HepG2 (cell line): Measurements from ENCODE around the gene SPPL3. TPM values are rescaled to one million over a fixed set of nuclear protein-coding genes. Genes with fewer than 3 reads are reported as not detected.

Experiments
- ATAC-seq: fragments of 200-7000 bp; cut with Tn5 transposase; 3 replicates; pipeline ENCODE4 v1.9.1; 2020; ENCODE audit warnings: mild to moderate bottlenecking, moderate library complexity
- BruUV-seq: library from RNA; stranded (reverse); fragments of 400-500 nt; replicated peaks from 2 replicates; lab custom pipeline; 2021; lab: Mats Ljungman, UMichigan
- CTCF ChIA-PET: fragments of 300-600 bp; formaldehyde crosslinking; extraction: SDS; loops from one replicate; lab custom pipeline; 2021; ENCODE audit warnings: low total read pairs, inconsistent platforms, low intra/inter-chr PET ratio; lab: Yijun Ruan, JAX
- POLR2A ChIA-PET: fragments of 350-600 bp; sonication (Branson Sonifier 250); formaldehyde crosslinking; loops from one replicate; lab custom pipeline; 2020; ENCODE audit warnings: antibody characterized with exemption, inconsistent platforms; lab: Yijun Ruan, JAX
- DNase-seq: peaks from one replicate; pipeline ENCODE4 v3.0.0-alpha.2; 2015; ENCODE audit warnings: low spot score
- FAIRE-seq: peaks from 3 replicates; lab custom pipeline; 2011; peaks lifted over from hg19 to GRCh38; lab: Jason Lieb, UNC
- H2AFZ ChIP-seq: one replicate; pipeline ENCODE4 v1.6.1; 2011; ENCODE audit warnings: low read length, inconsistent platforms
- H3K27ac ChIP-seq: fragments of 300-600 bp; 3 replicates; pipeline ENCODE4 v1.8.0; 2011; ENCODE audit warnings: mixed run types, mild to moderate bottlenecking, mixed read lengths, low read length, inconsistent platforms; ENCODE audit not compliant: insufficient read depth; ENCODE audit errors: extremely low read length
- H3K27me3 ChIP-seq, 2 experiments: fragments of 200-600 bp in 1 of 2; 2 replicates in 1 of 2; 3 replicates in 1 of 2; pipeline versions ENCODE4 v1.6.0 to v1.8.0; 2011; ENCODE audit warnings: low read length in 2 of 2, mild to moderate bottlenecking in 2 of 2, moderate library complexity in 2 of 2, inconsistent platforms in 1 of 2; ENCODE audit not compliant: insufficient read depth in 2 of 2, control insufficient read depth in 1 of 2
- H3K36me3 ChIP-seq, 2 experiments: fragments of 200-600 bp in 1 of 2; replicated peaks in 1 of 2; 2 replicates in 1 of 2; 3 replicates in 1 of 2; pipeline versions ENCODE4 v1.5.1 to v1.8.0; 2011; ENCODE audit warnings: low read length in 2 of 2, inconsistent platforms in 1 of 2; ENCODE audit not compliant: insufficient read depth in 2 of 2, control insufficient read depth in 1 of 2
- H3K4me1 ChIP-seq: 2 replicates; pipeline ENCODE4 v1.5.1; 2012; ENCODE audit warnings: low read length, inconsistent platforms; ENCODE audit not compliant: insufficient read depth
- H3K4me2 ChIP-seq: 2 replicates; pipeline ENCODE4 v1.6.0; 2011; ENCODE audit warnings: low read depth, low read length, inconsistent platforms
- H3K4me3 ChIP-seq, 3 experiments: fragments of 200-600 bp in 1 of 3; sonication (generic), shearing (Covaris generic) in 1 of 3; replicated peaks in 1 of 3; 2 replicates each; pipeline ENCODE4 v1.5.1; 2011 to 2016; ENCODE audit warnings: low read length in 3 of 3, inconsistent platforms in 2 of 3, low read depth in 2 of 3, mild to moderate bottlenecking in 2 of 3, control low read depth in 1 of 3, mixed read lengths in 1 of 3; ENCODE audit not compliant: insufficient read depth in 1 of 3
- H3K79me2 ChIP-seq: one replicate; pipeline ENCODE4 v1.6.1; 2011; ENCODE audit warnings: low read length, inconsistent platforms; ENCODE audit not compliant: insufficient read depth
- H3K9ac ChIP-seq: 2 replicates; pipeline ENCODE4 v1.6.0; 2011; ENCODE audit warnings: mild to moderate bottlenecking, low read depth, low read length, inconsistent platforms; ENCODE audit not compliant: insufficient read depth
- H3K9me3 ChIP-seq: 2 replicates; pipeline ENCODE4 v1.5.1; 2012; ENCODE audit warnings: mild to moderate bottlenecking, low read length
- H4K20me1 ChIP-seq: 2 replicates; pipeline ENCODE4 v1.6.0; 2011; ENCODE audit warnings: inconsistent platforms, mild to moderate bottlenecking, low read length, moderate library complexity; ENCODE audit not compliant: insufficient read depth
- CREB1 ChIP-seq, 2 experiments: fragments of 450-650 bp in 1 of 2; IDR thresholded peaks; 2 replicates each; pipeline ENCODE4 v1.6.1; 2016 to 2017; ENCODE audit warnings: control low read depth in 1 of 2, mild to moderate bottlenecking in 1 of 2, missing compliant biosample characterization in 1 of 2, missing genetic modification characterization in 1 of 2
- DR1 ChIP-seq: sonication (generic); formaldehyde crosslinking; IDR thresholded peaks from 2 replicates; pipeline ENCODE4 v1.8.0; 2021; ENCODE audit warnings: mild to moderate bottlenecking, missing genetic modification reagents, inconsistent platforms
- MAFF ChIP-seq: IDR thresholded peaks from 2 replicates; pipeline ENCODE4 v1.6.1; 2011; ENCODE audit warnings: low read depth, low read length, improper control_type of control experiment
- MAFK ChIP-seq, 2 experiments: IDR thresholded peaks in 1 of 2; conservative IDR thresholded peaks in 1 of 2; 2 replicates each; pipeline ENCODE4 v1.6.1; 2011; ENCODE audit warnings: improper control_type of control experiment in 2 of 2, low read length in 2 of 2
- NCOA2 ChIP-seq: sonication (generic); formaldehyde crosslinking; IDR thresholded peaks from 2 replicates; pipeline ENCODE4 v1.8.0; 2022; ENCODE audit warnings: inconsistent platforms
- SIX1 ChIP-seq: sonication (generic); formaldehyde crosslinking; IDR thresholded peaks from 2 replicates; pipeline ENCODE4 v1.4.0; 2020; ENCODE audit warnings: missing genetic modification reagents, borderline replicate concordance
- ZMYM3 ChIP-seq: sonication (generic); formaldehyde crosslinking; IDR thresholded peaks from 2 replicates; pipeline ENCODE4 v1.5.1; 2020; ENCODE audit warnings: mild to moderate bottlenecking, missing genetic modification reagents
- ZNF205 ChIP-seq: IDR thresholded peaks from 2 replicates; pipeline ENCODE4 v1.6.1; 2018; ENCODE audit warnings: missing biosample characterization, missing genetic modification reagents
- ZNF3 ChIP-seq: IDR thresholded peaks from 2 replicates; pipeline ENCODE4 v1.7.0; 2017; ENCODE audit warnings: inconsistent platforms
- ZNF768 ChIP-seq: sonication (generic); formaldehyde crosslinking; IDR thresholded peaks from 2 replicates; pipeline ENCODE4 v1.4.0; 2020; ENCODE audit warnings: missing genetic modification reagents
- WGBS: methylation state at CpG from one replicate; pipeline ENCODE4 v1.1.6; 2017; ENCODE audit warnings: low lambda C conversion rate; 5-methylcytosine and 5-hydroxymethylcytosine counted together
- in situ Hi-C: cut with HindIII; loops from 2 replicates; pipeline ENCODE4 v1.10.0; 2017; ENCODE audit warnings: low pct_unique_long_range_greater_than_20kb; ENCODE audit not compliant: extremely low pct_ligation_motif_present
- intact Hi-C: fragments of 100-400 bp; cut with micrococcal nuclease; formaldehyde crosslinking; loops from one replicate; pipeline ENCODE4 v1.10.0; 2022; ENCODE audit not compliant: unreplicated experiment
- polyA plus RNA-seq, 8 experiments: library from polyadenylated mRNA; depleted of rRNA in 3 of 8; stranded (reverse) in 7 of 8; unstranded in 1 of 8; fragments of >200 nt; fragmentation: Illumina TruSeq in 4 of 8; extraction: Trizol in 4 of 8; gene quantifications; 2 replicates each; pipeline versions ENCODE4 v1.2.1 to v1.2.3, GENCODE V29; 2011 to 2016; ENCODE audit warnings: low read depth in 4 of 8, missing spikeins in 1 of 8, mixed read lengths in 1 of 8; ENCODE audit not compliant: insufficient read depth in 1 of 8
- total RNA-seq, 5 experiments: library from RNA; depleted of rRNA; stranded (reverse); fragments of >200 nt; fragmentation: Illumina TruSeq; extraction: Trizol; gene quantifications; 2 replicates each; pipeline ENCODE4 v1.2.3, GENCODE V29; 2016; ENCODE audit warnings: low read depth in 1 of 5
- TF ChIP-seq, protein P1 (sequence below): sonication (generic); formaldehyde crosslinking; IDR thresholded peaks from 2 replicates; pipeline ENCODE4 v1.4.0; 2020; ENCODE audit warnings: missing genetic modification reagents, mild to moderate bottlenecking, borderline replicate concordance

SPPL3 gene
- total and polyA plus RNA-seq, 2 of the 13 experiments (the other 11 are each of a cell fraction or from before 2014, with no cell fraction given), result 8.9 to 9.1 TPM

DNA sequence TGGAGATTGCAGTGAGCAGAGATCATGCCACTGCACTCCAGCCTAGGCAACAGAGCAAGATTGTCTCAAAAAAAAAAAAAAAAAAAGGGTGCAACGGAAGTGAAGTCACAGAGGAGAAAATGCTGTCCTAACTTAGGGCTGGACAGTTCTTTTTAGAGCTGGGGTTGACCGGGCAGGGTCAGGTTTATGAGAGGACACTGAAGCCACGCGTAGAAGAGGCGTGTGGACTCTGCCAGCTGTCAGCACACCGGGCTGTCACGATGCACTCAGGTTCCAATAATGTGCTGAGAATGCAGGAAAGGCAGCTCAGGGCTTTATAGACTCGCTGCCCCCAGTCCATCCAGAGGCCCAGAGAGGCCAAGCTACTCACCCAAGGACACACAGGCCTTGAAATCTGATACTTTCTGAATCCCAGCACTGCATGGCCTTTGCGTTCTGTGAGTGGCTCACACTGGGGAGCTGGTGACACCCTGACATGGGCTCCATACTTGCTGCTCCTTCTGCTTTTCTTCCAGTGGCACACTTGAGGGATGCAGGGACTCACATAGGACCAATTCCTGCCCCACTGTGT is 28.9 kb upstream of the SPPL3 start:
- WGBS, result 28% methylated on average over 7 of the region's 9 CpGs
- FAIRE-seq (no peak), DNase-seq (no peak), ATAC-seq (peak; percentile 14; the same call in 2 of the 3 replicates)
- no TSS peak for BruUV-seq
- Histone ChIP-seq H3K36me3 (no peaks in the 10 kb centered on the region), H3K4me1 (peaks cover 31% of the 10 kb centered on the region), H3K4me2 (peak overlapping the region; percentile 52), H3K79me2 (no peaks in the 10 kb centered on the region), H4K20me1 (no peaks in the 10 kb centered on the region), H3K9me3 (no peaks in the 10 kb centered on the region), H3K27ac (no peak overlapping the region), H3K9ac (no peak overlapping the region), H3K27me3 (no peaks in the 10 kb centered on the region; a peak in 2 of 5 replicates), H3K4me3 (peak overlapping the region in 1 of 3 experiments; percentile 56; a peak in 2 of 6 replicates), H2AFZ (no peak overlapping the region)
- CTCF ChIA-PET, result no interaction called here
- intact Hi-C loops (no loop called here), in situ Hi-C loops (no loop called here)
- 0 out of 2 replicates have a peak, but pooled peaks have one; percentile 4 for TF ChIP-seq MAFF
- TF ChIP-seq DR1 (CRISPR knock-in tag), result no peak
- TF ChIP-seq, protein P1, sequence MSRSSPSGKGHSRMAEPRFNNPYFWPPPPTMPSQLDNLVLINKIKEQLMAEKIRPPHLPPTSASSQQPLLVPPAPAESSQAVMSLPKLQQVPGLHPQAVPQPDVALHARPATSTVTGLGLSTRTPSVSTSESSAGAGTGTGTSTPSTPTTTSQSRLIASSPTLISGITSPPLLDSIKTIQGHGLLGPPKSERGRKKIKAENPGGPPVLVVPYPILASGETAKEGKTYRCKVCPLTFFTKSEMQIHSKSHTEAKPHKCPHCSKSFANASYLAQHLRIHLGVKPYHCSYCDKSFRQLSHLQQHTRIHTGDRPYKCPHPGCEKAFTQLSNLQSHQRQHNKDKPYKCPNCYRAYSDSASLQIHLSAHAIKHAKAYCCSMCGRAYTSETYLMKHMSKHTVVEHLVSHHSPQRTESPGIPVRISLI (CRISPR knock-in tag), result peak; percentile 46; the same call in 1 of the 2 replicates
- no peak for TF ChIP-seq CREB1 (IDR thresholded peaks at IDR 0.05)
- no peak for TF ChIP-seq CREB1 (CRISPR knock-in tag; IDR thresholded peaks at IDR 0.05)
- peak; percentile 99 for TF ChIP-seq ZNF768 (CRISPR knock-in tag)
- TF ChIP-seq ZMYM3 (CRISPR knock-in tag), result peak; percentile 43; the same call in 1 of the 2 replicates
- no peak for TF ChIP-seq ZNF3
- no peak for TF ChIP-seq NCOA2 (CRISPR knock-in tag)
- peak; percentile 77; the same call in 1 of the 2 replicates for TF ChIP-seq SIX1
- peak; percentile 40 to 62; a peak in 3 of 4 replicates for TF ChIP-seq MAFK (conservative IDR thresholded peaks at IDR 0.05 in 1 of 2, IDR thresholded peaks at IDR 0.05 in 1 of 2; ENCODE audit: low read length in 2 of 2)
- TF ChIP-seq ZNF205 (CRISPR knock-in tag), result no peak
- POLR2A ChIA-PET, result interaction anchor here (0.7 to 0.9 kb wide), 2 partner anchors 48 to 302 kb away, joined by 3 to 4 read pairs; no protein-coding TSS in a partner anchor
